ENCODE measurements around the gene AVL9. TPM values are rescaled to one million over a fixed set of nuclear protein-coding genes. Genes with fewer than 3 reads are reported as not detected.

Gene AVL9
- total and polyA plus RNA-seq, 2 of the 4 experiments (the other 2 are of a cell fraction), result 13.1 to 21.7 TPM

- Histone ChIP-seq H3K4me3 (ENCODE audit: insufficient read depth, low read depth, low read length) (no peak overlapping the region), H4K20me1 (ENCODE audit: insufficient read depth, low read length) (no peaks in the 10 kb centered on the region), H2AK9ac (replicated peaks; ENCODE audit: low read depth, low read length, poor library complexity) (no peak overlapping the region), H3K27ac (ENCODE audit: insufficient read depth, low read length) (no peak overlapping the region), H3K79me1 (ENCODE audit: low read depth in 1 of 2, low read length in 2 of 2) (peaks cover 0 to 9% of the 10 kb centered on the region in 2 experiments; a peak in 2 of 4 replicates), H2BK120ac (ENCODE audit: low read depth, low read length) (no peak overlapping the region), H3K18ac (ENCODE audit: low read depth, low read length) (no peak overlapping the region), H4K91ac (ENCODE audit: insufficient read depth, low read depth, low read length) (no peak overlapping the region), H2BK15ac (ENCODE audit: low read depth, low read length) (no peak overlapping the region), H3K23ac (ENCODE audit: low read depth, low read length) (no peak overlapping the region), H3K4ac (ENCODE audit: low read depth, low read length) (no peak overlapping the region), H2BK5ac (ENCODE audit: low read depth, low read length, poor library complexity, severe bottlenecking) (no peak overlapping the region), H3K4me2 (ENCODE audit: low read depth, low read length) (no peak overlapping the region), H2AFZ (replicated peaks; ENCODE audit: low read length, poor library complexity) (no peak overlapping the region), H3K9ac (ENCODE audit: low read depth, low read length) (no peak overlapping the region), H3K4me1 (ENCODE audit: control insufficient read depth, insufficient read depth, low read length) (peaks cover 7% of the 10 kb centered on the region), H3K14ac (replicated peaks; ENCODE audit: low read depth, low read length) (no peak overlapping the region), H3K9me3 (ENCODE audit: control insufficient read depth, insufficient read depth, low read length) (no peaks in the 10 kb centered on the region), H3K36me3 (ENCODE audit: control insufficient read depth, insufficient read depth, low read length) (peaks cover 3% of the 10 kb centered on the region), H3K27me3 (ENCODE audit: control insufficient read depth, insufficient read depth, low read length) (no peaks in the 10 kb centered on the region), H3K9me1 (ENCODE audit: insufficient read depth, low read length) (peaks cover 8% of the 10 kb centered on the region), H2AK5ac (ENCODE audit: low read depth, low read length) (no peak overlapping the region), H2BK20ac (ENCODE audit: low read depth, low read length) (no peak overlapping the region), H4K8ac (ENCODE audit: low read depth in 2 of 2, low read length in 2 of 2) (no peak overlapping the region), H3K56ac (ENCODE audit: extremely low read depth, insufficient read depth, low read length) (no peak overlapping the region), H4K5ac (ENCODE audit: low read depth, low read length) (no peak overlapping the region)
- dilution Hi-C loops (cut with HindIII; ENCODE audit: low sequenced_read_pairs, unreplicated experiment), result no loop called here
- DNase-seq, result no peak
- no peak for TF ChIP-seq ELK1 (IDR thresholded peaks at IDR 0.05; ENCODE audit: borderline replicate concordance, low read depth, low read length)
- no peak for TF ChIP-seq RFX5 (IDR thresholded peaks at IDR 0.05; ENCODE audit: low read depth, low read length)
- no peak for TF ChIP-seq CEBPB (IDR thresholded peaks at IDR 0.05; ENCODE audit: low read depth, low read length)
- no peak for TF ChIP-seq MAFK (IDR thresholded peaks at IDR 0.05; ENCODE audit: low read depth, low read length)
- no peak for TF ChIP-seq POLR2A (IDR thresholded peaks at IDR 0.05; ENCODE audit: low read depth, low read length)
- no peak for TF ChIP-seq NFE2L2 (IDR thresholded peaks at IDR 0.05; ENCODE audit: low read depth, low read length)
- TF ChIP-seq RCOR1 (IDR thresholded peaks at IDR 0.05; ENCODE audit: insufficient replicate concordance, low read length), result no peak
- TF ChIP-seq RAD21 (IDR thresholded peaks at IDR 0.05; ENCODE audit: low read length), result no peak
- no peak for TF ChIP-seq SMC3 (IDR thresholded peaks at IDR 0.05; ENCODE audit: low read depth, low read length)
- TF ChIP-seq BHLHE40 (IDR thresholded peaks at IDR 0.05; ENCODE audit: low read depth, low read length), result no peak
- no peak for TF ChIP-seq FOS (IDR thresholded peaks at IDR 0.05; ENCODE audit: low read depth, low read length)
- no peak for TF ChIP-seq USF2 (IDR thresholded peaks at IDR 0.05; ENCODE audit: low read depth, low read length)
- TF ChIP-seq MAZ (IDR thresholded peaks at IDR 0.05; ENCODE audit: borderline replicate concordance, low read depth, low read length), result no peak
- TF ChIP-seq CHD1 (IDR thresholded peaks at IDR 0.05; ENCODE audit: low read depth, low read length), result no peak
- TF ChIP-seq CTCF (conservative IDR thresholded peaks at IDR 0.05; ENCODE audit: low read depth, low read length), result no peak
- no peak for TF ChIP-seq MXI1 (IDR thresholded peaks at IDR 0.05; ENCODE audit: borderline replicate concordance, low read depth, low read length)
- CTCF ChIA-PET, result no interaction called here
- no TSS peak for BruUV-seq (replicated peaks)
- POLR2A ChIA-PET (ENCODE audit: unreplicated experiment), result no interaction called here
- intact Hi-C loops (cut with micrococcal nuclease), result no loop called here
- in situ Hi-C loops (cut with MboI; ENCODE audit: low sequenced_read_pairs), result no loop called here
- no peak for ATAC-seq (ENCODE audit: low read depth)
- WGBS, 2 experiments (ENCODE audit: extremely low coverage in 2 of 2, insufficient read length in 1 of 2), result no CpG with 5 or more reads among the region's 4 CpGs
Measured at GRCh38 chr7:32592701-32593100, 97.4 kb downstream of the AVL9 start.

Data from IMR-90 (cell line).